CD4-positive, alpha-beta T cell treated with Interleukin-17A for 1 hour (primary cell): ENCODE data around the gene SUGT1.
"Not testable (repeated sequence)": the region's sequence is repeated elsewhere in the genome, so short reads cannot be mapped to it uniquely, and the experiment has no call there.

Experiments used
- DNase-seq: peaks from one replicate; pipeline ENCODE4 v3.0.0-alpha.2; 2020

SUGT1 gene

GRCh38 chr13:52670726-52671125 lies 18.1 kb downstream of the SUGT1 start:
- no peak for DNase-seq

- DNase-seq = no peak
These were observed 20.8 kb downstream of the SUGT1 start for GRCh38 chr13:52673465-52673864.

GRCh38 chr13:52677823-52678222 lies 25.2 kb downstream of the SUGT1 start:
- DNase-seq = no peak

GRCh38 chr13:52685806-52686205 lies 33.2 kb downstream of the SUGT1 start:
- DNase-seq = not testable (repeated sequence)

- no peak for DNase-seq
These were observed 33.7 kb downstream of the SUGT1 start for GRCh38 chr13:52686376-52686775.

- DNase-seq = no peak
These were observed 43.2 kb downstream of the SUGT1 start for GRCh38 chr13:52695856-52696255.

GRCh38 chr13:52696566-52696965 lies 43.9 kb downstream of the SUGT1 start:
- DNase-seq = no peak

GRCh38 chr13:52701728-52702465 lies 49.3 kb downstream of the SUGT1 start:
- DNase-seq = no peak

- no peak for DNase-seq
These were observed 50.8 kb downstream of the SUGT1 start for GRCh38 chr13:52703482-52703881.

GRCh38 chr13:52706081-52706480 lies 53.4 kb downstream of the SUGT1 start:
- DNase-seq = no peak

- no peak for DNase-seq
These were observed 54.7 kb downstream of the SUGT1 start for GRCh38 chr13:52707375-52707774.

- DNase-seq = not testable (repeated sequence)
These were observed 55.6 kb downstream of the SUGT1 start for GRCh38 chr13:52708266-52708665.

GRCh38 chr13:52711286-52711685 lies 58.6 kb downstream of the SUGT1 start:
- no peak for DNase-seq

- no peak for DNase-seq
These were observed 59.7 kb downstream of the SUGT1 start for GRCh38 chr13:52712385-52712784.

GRCh38 chr13:52713894-52714293 lies 61.3 kb downstream of the SUGT1 start:
- DNase-seq = no peak

- not testable (repeated sequence) for DNase-seq
These were observed 68.3 kb downstream of the SUGT1 start for GRCh38 chr13:52720904-52721303.

- not testable (repeated sequence) for DNase-seq
These were observed 68.7 kb downstream of the SUGT1 start for GRCh38 chr13:52721356-52721755.

- DNase-seq = no peak
These were observed 70.5 kb downstream of the SUGT1 start for GRCh38 chr13:52723181-52723580.

GRCh38 chr13:52725302-52725701 lies 72.7 kb downstream of the SUGT1 start:
- no peak for DNase-seq

- no peak for DNase-seq
These were observed 73.6 kb downstream of the SUGT1 start for GRCh38 chr13:52726258-52726657.

GRCh38 chr13:52734075-52734623 lies 81.5 kb downstream of the SUGT1 start:
- DNase-seq = no peak

- DNase-seq = no peak
These were observed 84.3 kb downstream of the SUGT1 start for GRCh38 chr13:52736891-52737290.

GRCh38 chr13:52737451-52737850 lies 84.8 kb downstream of the SUGT1 start:
- no peak for DNase-seq

- DNase-seq = no peak
These were observed 85.3 kb downstream of the SUGT1 start for GRCh38 chr13:52737965-52738364.
